HG02852 (cell line): ENCODE measurements around the gene LPCAT3.
A peak's percentile ranks its signal among the peaks of the same experiment; 100 is the strongest.

ENCODE experiments used
- ATAC-seq: cut with Tn5 transposase; IDR thresholded peaks from one replicate; pipeline ENCODE4 v1.9.1; 2021; ENCODE audit warnings: mild to moderate bottlenecking, moderate library complexity; ENCODE audit not compliant: unreplicated experiment

Gene LPCAT3

GRCh38 chr12:6965026-6965661, 53.1 kb downstream of the LPCAT3 start:
- peak; percentile 49 for ATAC-seq

- no peak for ATAC-seq
Observed at GRCh38 chr12:6964605-6965025, 53.7 kb downstream of the LPCAT3 start.

- ATAC-seq, result no peak
Observed at GRCh38 chr12:6963791-6964413, 54.4 kb downstream of the LPCAT3 start.

- ATAC-seq, result no peak
Observed at GRCh38 chr12:6963016-6963731, 55.1 kb downstream of the LPCAT3 start.

GRCh38 chr12:6962285-6963015, 55.8 kb downstream of the LPCAT3 start:
- no peak for ATAC-seq

GRCh38 chr12:6961695-6962284, 56.5 kb downstream of the LPCAT3 start:
- no peak for ATAC-seq

- ATAC-seq, result no peak
Observed at GRCh38 chr12:6961278-6961694, 57.0 kb downstream of the LPCAT3 start.

GRCh38 chr12:6960593-6961277, 57.5 kb downstream of the LPCAT3 start:
- ATAC-seq, result no peak

GRCh38 chr12:6959805-6960592, 58.3 kb downstream of the LPCAT3 start:
- ATAC-seq, result no peak

- peak; percentile 63 for ATAC-seq
Observed at GRCh38 chr12:6959058-6959804, 59.0 kb downstream of the LPCAT3 start.

GRCh38 chr12:6958609-6959057, 59.6 kb downstream of the LPCAT3 start:
- no peak for ATAC-seq

GRCh38 chr12:6957741-6958608, 60.3 kb downstream of the LPCAT3 start:
- no peak for ATAC-seq

- no peak for ATAC-seq
Observed at GRCh38 chr12:6957151-6957701, 61.0 kb downstream of the LPCAT3 start.

- no peak for ATAC-seq
Observed at GRCh38 chr12:6956021-6956727, 62.1 kb downstream of the LPCAT3 start.

GRCh38 chr12:6955108-6956020, 62.9 kb downstream of the LPCAT3 start:
- no peak for ATAC-seq
